ENCODE data around the gene TEPSIN. TPM values are rescaled to one million over a fixed set of nuclear protein-coding genes. Genes with fewer than 3 reads are reported as not detected.

Gene TEPSIN
- total RNA-seq, 1 donor from 2014 or later: 35.4 TPM

DNA sequence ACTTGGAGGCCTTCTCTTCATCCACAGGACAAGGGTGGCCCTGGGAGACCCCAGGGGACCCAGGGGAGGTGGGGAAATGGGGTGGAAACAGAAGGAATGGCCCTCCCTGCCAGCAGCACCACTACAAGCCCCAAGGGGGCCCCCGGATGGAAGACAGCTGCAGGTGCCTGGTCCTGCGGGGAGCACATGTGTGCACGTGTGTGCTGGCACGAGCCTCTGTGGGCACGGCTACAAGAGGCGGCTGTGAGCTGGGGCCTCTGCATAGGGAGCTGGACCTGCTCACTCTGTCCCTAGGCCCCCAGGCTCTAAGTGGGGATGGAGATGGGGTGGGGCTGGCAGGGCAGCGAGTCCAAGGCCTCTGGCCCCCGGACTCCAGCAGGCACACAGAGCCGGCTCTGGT, 59.6 kb downstream of the TEPSIN start:
- TF ChIP-seq POLR2AphosphoS5 (IDR thresholded peaks at IDR 0.05; ENCODE audit: insufficient read depth in 1 of 2, low read depth in 1 of 2) (no peak), POLR2A (IDR thresholded peaks at IDR 0.05) (no peak)
- TF ChIP-seq, protein P1, sequence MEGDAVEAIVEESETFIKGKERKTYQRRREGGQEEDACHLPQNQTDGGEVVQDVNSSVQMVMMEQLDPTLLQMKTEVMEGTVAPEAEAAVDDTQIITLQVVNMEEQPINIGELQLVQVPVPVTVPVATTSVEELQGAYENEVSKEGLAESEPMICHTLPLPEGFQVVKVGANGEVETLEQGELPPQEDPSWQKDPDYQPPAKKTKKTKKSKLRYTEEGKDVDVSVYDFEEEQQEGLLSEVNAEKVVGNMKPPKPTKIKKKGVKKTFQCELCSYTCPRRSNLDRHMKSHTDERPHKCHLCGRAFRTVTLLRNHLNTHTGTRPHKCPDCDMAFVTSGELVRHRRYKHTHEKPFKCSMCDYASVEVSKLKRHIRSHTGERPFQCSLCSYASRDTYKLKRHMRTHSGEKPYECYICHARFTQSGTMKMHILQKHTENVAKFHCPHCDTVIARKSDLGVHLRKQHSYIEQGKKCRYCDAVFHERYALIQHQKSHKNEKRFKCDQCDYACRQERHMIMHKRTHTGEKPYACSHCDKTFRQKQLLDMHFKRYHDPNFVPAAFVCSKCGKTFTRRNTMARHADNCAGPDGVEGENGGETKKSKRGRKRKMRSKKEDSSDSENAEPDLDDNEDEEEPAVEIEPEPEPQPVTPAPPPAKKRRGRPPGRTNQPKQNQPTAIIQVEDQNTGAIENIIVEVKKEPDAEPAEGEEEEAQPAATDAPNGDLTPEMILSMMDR (IDR thresholded peaks at IDR 0.05): no peak
- intact Hi-C loops (cut with DNase I): no loop called here
- H3K36me3 ChIP-seq: no peaks in the 10 kb centered on the region
- H3K27me3 ChIP-seq: no peaks in the 10 kb centered on the region
- no peaks in the 10 kb centered on the region for H3K4me1 ChIP-seq
- DNase-seq (ENCODE audit: extremely low spot score in 2 of 2): no peak
- no peak overlapping the region for H3K4me3 ChIP-seq
- H3K9me3 ChIP-seq: no peaks in the 10 kb centered on the region
- H3K27ac ChIP-seq: no peak overlapping the region

Other genes starting within 250 kb of the TEPSIN start
- 31.7 TPM for gene CHMP6, start 247.2 kb downstream of the TEPSIN start, total RNA-seq
- gene BAIAP2, start 203.9 kb downstream of the TEPSIN start, total RNA-seq: 113 TPM
- gene PVALEF, start 73.5 kb downstream of the TEPSIN start, total RNA-seq: not detected
- 6.4 TPM for gene AATK, start 72.8 kb downstream of the TEPSIN start, total RNA-seq
- gene CEP131, start 16.1 kb downstream of the TEPSIN start, total RNA-seq: 6.1 TPM
- 52.5 TPM for gene NDUFAF8, start 263 bp upstream of the TEPSIN start, total RNA-seq
- 67.5 TPM for gene SLC38A10, start 56.3 kb upstream of the TEPSIN start, total RNA-seq
- gene BAHCC1, start 156.4 kb upstream of the TEPSIN start, total RNA-seq: 9.1 TPM